HG03139 (cell line): Measurements from ENCODE around the gene NARS2.

Source experiments
- ATAC-seq: cut with Tn5 transposase; IDR thresholded peaks from one replicate; pipeline ENCODE4 v1.9.1; 2021; ENCODE audit not compliant: unreplicated experiment

Gene NARS2

GRCh38 chr11:78418584-78419211 is 156.0 kb downstream of the NARS2 start:
- no peak for ATAC-seq

- ATAC-seq, result peak; percentile 47
These were observed 156.6 kb downstream of the NARS2 start for GRCh38 chr11:78417888-78418583.

GRCh38 chr11:78417175-78417887 is 157.3 kb downstream of the NARS2 start, which contains the start of gene GAB2:
TSS of gene GAB2 (minus strand) at chr11:78417820. CDS start at chr11:78417720, 100 bp downstream.
- ATAC-seq, result peak; percentile 14

- ATAC-seq, result peak; percentile 44
These were observed 158.1 kb downstream of the NARS2 start for GRCh38 chr11:78416285-78417174.

GRCh38 chr11:78415338-78415737 is 159.3 kb downstream of the NARS2 start:
- ATAC-seq, result no peak

GRCh38 chr11:78414321-78415051 is 160.2 kb downstream of the NARS2 start:
- no peak for ATAC-seq

GRCh38 chr11:78408619-78409018 is 166.0 kb downstream of the NARS2 start:
- ATAC-seq, result no peak

GRCh38 chr11:78406568-78407196 is 168.0 kb downstream of the NARS2 start:
- no peak for ATAC-seq

GRCh38 chr11:78405805-78406204 is 168.9 kb downstream of the NARS2 start:
- no peak for ATAC-seq

GRCh38 chr11:78403781-78404180 is 170.9 kb downstream of the NARS2 start:
- no peak for ATAC-seq

- no peak for ATAC-seq
These were observed 171.8 kb downstream of the NARS2 start for GRCh38 chr11:78402847-78403246.

GRCh38 chr11:78400702-78401101 is 174.0 kb downstream of the NARS2 start:
- ATAC-seq, result no peak

GRCh38 chr11:78400116-78400515 is 174.5 kb downstream of the NARS2 start:
- ATAC-seq, result no peak

GRCh38 chr11:78399136-78399535 is 175.5 kb downstream of the NARS2 start:
- no peak for ATAC-seq

GRCh38 chr11:78398715-78399114 is 175.9 kb downstream of the NARS2 start:
- ATAC-seq, result no peak

GRCh38 chr11:78397398-78397797 is 177.3 kb downstream of the NARS2 start:
- ATAC-seq, result peak; percentile 78

- no peak for ATAC-seq
These were observed 179.1 kb downstream of the NARS2 start for GRCh38 chr11:78395597-78395996.

- no peak for ATAC-seq
These were observed 181.8 kb downstream of the NARS2 start for GRCh38 chr11:78392854-78393253.

GRCh38 chr11:78391424-78391823 is 183.2 kb downstream of the NARS2 start:
- ATAC-seq, result no peak

- ATAC-seq, result no peak
These were observed 183.9 kb downstream of the NARS2 start for GRCh38 chr11:78390809-78391208.
